Sigmoid colon (tissue), 7 donors: ENCODE measurements around the gene SLC19A1. TPM values are rescaled to one million over a fixed set of nuclear protein-coding genes. Genes with fewer than 3 reads are reported as not detected.

Experiments used
- DNase-seq: peaks from one replicate; pipeline ENCODE4 v3.0.0-alpha.2; 2019
- H3K27ac ChIP-seq, 4 donors: fragments of 200-600 bp; sonication (generic); one replicate each; pipeline ENCODE4 v1.5.1; 2016 to 2019; ENCODE audit warnings: mild to moderate bottlenecking in 1 of 4
- H3K27me3 ChIP-seq, 3 donors: fragments of 200-600 bp; sonication (generic); one replicate each; pipeline ENCODE4 v1.5.1; 2019; ENCODE audit warnings: mild to moderate bottlenecking in 1 of 3
- H3K36me3 ChIP-seq, 4 donors: fragments of 200-600 bp; sonication (generic); one replicate each; pipeline ENCODE4 v1.5.1; 2016 to 2019
- H3K4me1 ChIP-seq, 4 donors: fragments of 200-600 bp; sonication (generic); one replicate each; pipeline ENCODE4 v1.5.1; 2017 to 2019
- H3K4me3 ChIP-seq, 4 donors: fragments of 200-600 bp; sonication (generic); one replicate each; pipeline ENCODE4 v1.5.1; 2017 to 2019; ENCODE audit warnings: mild to moderate bottlenecking in 2 of 4, moderate library complexity in 1 of 4
- H3K9me3 ChIP-seq, 4 donors: fragments of 200-600 bp in 3 of 4; sonication (generic) in 3 of 4; one replicate each; pipeline versions ENCODE4 v1.5.1 to v1.6.1; 2013 to 2019
- EP300 ChIP-seq, 4 donors: sonication (generic); formaldehyde crosslinking; IDR thresholded peaks; one replicate each; pipeline ENCODE4 v1.6.1; 2017; ENCODE audit warnings: antibody characterized with exemption in 4 of 4
- POLR2A ChIP-seq, 2 donors: fragments of 450-650 bp; IDR thresholded peaks; one replicate each; pipeline ENCODE4 v1.6.1; 2016; ENCODE audit warnings: antibody characterized with exemption in 2 of 2, mild to moderate bottlenecking in 2 of 2, moderate library complexity in 2 of 2
- POLR2AphosphoS5 ChIP-seq, 4 donors: sonication (generic); formaldehyde crosslinking; IDR thresholded peaks; one replicate each; pipeline ENCODE4 v1.6.1; 2017; ENCODE audit warnings: antibody characterized with exemption in 4 of 4
- WGBS, 2 donors: extraction: QIAGEN DNeasy Blood & Tissue Kit; methylation state at CpG; one replicate each; pipeline ENCODE4 v1.1.7; 2013; 5-methylcytosine and 5-hydroxymethylcytosine counted together
- intact Hi-C: fragments of 100-400 bp; cut with DNase I; formaldehyde crosslinking; loops from one replicate; pipeline ENCODE4 v1.15.1; 2023
- polyA plus RNA-seq, 3 donors: library from polyadenylated mRNA; stranded (reverse); fragments of 200-250 nt; gene quantifications; one replicate each; pipeline ENCODE4 v1.2.3, GENCODE V29; 2013
- total RNA-seq, 4 donors: library from RNA; depleted of rRNA; stranded (reverse); fragments of >200 nt; gene quantifications; one replicate each; pipeline ENCODE4 v1.1.0, GENCODE V29; 2016
- TF ChIP-seq, protein P1 (sequence below), 4 experiments: fragments of 450-650 bp in 3 of 4; fragments of 200-600 bp in 1 of 4; IDR thresholded peaks; one replicate each; pipeline ENCODE4 v1.5.1; 2016 to 2019; ENCODE audit warnings: antibody characterized with exemption in 4 of 4, mild to moderate bottlenecking in 3 of 4, moderate library complexity in 2 of 4
- donor health status: healthy with polysubstance abuse.
- donor health status: Bipolar disorder and iron deficiency.
- donor health status: healthy.

The SLC19A1 gene
- total and polyA plus RNA-seq, 7 donors: 1.8 to 10.7 (median 2.5) TPM

GRCh38 chr21:45468971-45469272 lies 73.3 kb downstream of the SLC19A1 start:
- Histone ChIP-seq H3K27me3 (no peaks in the 10 kb centered on the region), H3K27ac (peak overlapping the region in 3 of 4 donors; percentile 78 to 82 (median 82)), H3K9me3 (no peaks in the 10 kb centered on the region), H3K4me3 (no peak overlapping the region), H3K4me1 (peaks cover 0 to 43% (median 34%) of the 10 kb centered on the region in 4 donors), H3K36me3 (peaks cover 0 to 8% (median 2%) of the 10 kb centered on the region in 4 donors)
- TF ChIP-seq EP300 (IDR thresholded peaks at IDR 0.05): no peak
- TF ChIP-seq POLR2A (IDR thresholded peaks at IDR 0.05): no peak
- TF ChIP-seq, protein P1, sequence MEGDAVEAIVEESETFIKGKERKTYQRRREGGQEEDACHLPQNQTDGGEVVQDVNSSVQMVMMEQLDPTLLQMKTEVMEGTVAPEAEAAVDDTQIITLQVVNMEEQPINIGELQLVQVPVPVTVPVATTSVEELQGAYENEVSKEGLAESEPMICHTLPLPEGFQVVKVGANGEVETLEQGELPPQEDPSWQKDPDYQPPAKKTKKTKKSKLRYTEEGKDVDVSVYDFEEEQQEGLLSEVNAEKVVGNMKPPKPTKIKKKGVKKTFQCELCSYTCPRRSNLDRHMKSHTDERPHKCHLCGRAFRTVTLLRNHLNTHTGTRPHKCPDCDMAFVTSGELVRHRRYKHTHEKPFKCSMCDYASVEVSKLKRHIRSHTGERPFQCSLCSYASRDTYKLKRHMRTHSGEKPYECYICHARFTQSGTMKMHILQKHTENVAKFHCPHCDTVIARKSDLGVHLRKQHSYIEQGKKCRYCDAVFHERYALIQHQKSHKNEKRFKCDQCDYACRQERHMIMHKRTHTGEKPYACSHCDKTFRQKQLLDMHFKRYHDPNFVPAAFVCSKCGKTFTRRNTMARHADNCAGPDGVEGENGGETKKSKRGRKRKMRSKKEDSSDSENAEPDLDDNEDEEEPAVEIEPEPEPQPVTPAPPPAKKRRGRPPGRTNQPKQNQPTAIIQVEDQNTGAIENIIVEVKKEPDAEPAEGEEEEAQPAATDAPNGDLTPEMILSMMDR (IDR thresholded peaks at IDR 0.05): no peak
- TF ChIP-seq POLR2AphosphoS5 (IDR thresholded peaks at IDR 0.05): no peak
- intact Hi-C loops: no loop called here
- no peak for DNase-seq
- WGBS, 2 donors: 94% methylated on average over 14 of the region's 14 CpGs

DNA sequence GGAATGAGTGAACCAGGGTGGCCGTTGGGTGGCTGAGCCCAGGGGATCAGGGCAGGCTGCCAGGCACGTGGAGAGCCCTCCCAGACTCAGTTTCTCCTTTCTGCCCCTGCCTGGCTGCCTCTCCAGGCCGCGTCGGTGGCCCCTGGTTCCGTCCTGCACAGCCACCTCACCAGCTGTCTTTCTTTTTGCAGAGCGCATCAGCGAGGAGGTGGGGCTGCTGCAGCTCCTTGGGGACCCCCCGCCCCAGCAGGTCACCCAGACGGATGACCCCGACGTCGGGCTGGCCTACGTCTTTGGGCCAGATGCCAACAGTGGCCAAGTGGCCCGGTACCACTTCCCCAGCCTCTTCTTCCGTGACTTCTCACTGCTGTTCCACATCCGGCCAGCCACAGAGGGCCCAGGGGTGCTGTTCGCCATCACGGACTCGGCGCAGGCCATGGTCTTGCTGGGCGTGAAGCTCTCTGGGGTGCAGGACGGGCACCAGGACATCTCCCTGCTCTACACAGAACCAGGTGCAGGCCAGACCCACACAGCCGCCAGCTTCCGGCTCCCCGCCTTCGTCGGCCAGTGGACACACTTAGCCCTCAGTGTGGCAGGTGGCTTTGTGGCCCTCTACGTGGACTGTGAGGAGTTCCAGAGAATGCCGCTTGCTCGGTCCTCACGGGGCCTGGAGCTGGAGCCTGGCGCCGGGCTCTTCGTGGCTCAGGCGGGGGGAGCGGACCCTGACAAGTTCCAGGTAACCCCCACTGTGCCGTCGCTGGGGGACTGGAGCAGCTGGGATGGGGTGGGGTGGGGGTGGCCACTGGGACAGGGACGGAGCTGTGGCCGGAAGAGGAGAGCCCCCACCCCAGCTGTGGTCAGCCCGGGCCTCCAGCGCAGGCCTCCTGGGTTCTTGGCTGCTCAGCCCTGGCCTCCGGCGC lies 73.9 kb downstream of the SLC19A1 start:
- no peak overlapping the region for H3K4me3 ChIP-seq
- H3K27ac ChIP-seq: peak overlapping the region in 3 of 4 donors; percentile 78 to 82 (median 82)
- no peaks in the 10 kb centered on the region for H3K27me3 ChIP-seq
- peaks cover 0 to 8% (median 2%) of the 10 kb centered on the region in 4 donors for H3K36me3 ChIP-seq
- intact Hi-C loops: no loop called here
- no peaks in the 10 kb centered on the region for H3K9me3 ChIP-seq
- H3K4me1 ChIP-seq: peaks cover 0 to 43% (median 34%) of the 10 kb centered on the region in 4 donors
- WGBS, 2 donors: 90 to 92% methylated on average over 45 of the region's 45 CpGs
- no peak for DNase-seq
- no peak for TF ChIP-seq POLR2AphosphoS5 (IDR thresholded peaks at IDR 0.05)
- TF ChIP-seq, protein P1 (IDR thresholded peaks at IDR 0.05): no peak
- TF ChIP-seq POLR2A (IDR thresholded peaks at IDR 0.05): no peak
- no peak for TF ChIP-seq EP300 (IDR thresholded peaks at IDR 0.05)

DNA sequence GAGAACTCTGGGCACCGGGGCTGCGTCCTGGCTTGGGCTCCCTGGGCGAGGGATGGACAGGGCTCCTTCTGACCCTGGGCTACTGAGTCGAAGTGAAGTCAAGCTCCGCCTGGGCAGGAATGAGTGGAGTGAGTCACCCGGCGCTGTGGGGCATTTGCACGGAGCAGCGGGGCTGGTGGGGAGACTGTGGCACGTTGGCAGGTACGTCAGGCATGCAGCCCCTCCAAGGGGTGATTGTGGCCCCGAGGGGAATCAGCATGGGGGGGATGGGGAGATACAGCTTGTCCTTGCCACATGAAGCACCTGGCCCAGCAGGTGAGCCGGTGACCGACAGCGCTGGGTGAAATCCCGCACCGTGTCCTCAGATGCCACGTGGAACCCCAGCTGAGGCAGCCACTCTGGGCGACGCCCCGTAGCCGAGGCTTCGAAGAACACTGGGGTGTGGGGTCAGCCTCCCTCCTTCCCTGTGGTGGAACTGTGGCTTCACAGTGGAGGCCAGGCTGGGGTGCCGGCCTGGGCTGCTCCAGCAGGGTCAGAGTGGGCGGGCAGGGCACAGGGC lies 74.9 kb downstream of the SLC19A1 start:
- intact Hi-C loops: no loop called here
- peaks cover 0 to 36% (median 26%) of the 10 kb centered on the region in 4 donors for H3K4me1 ChIP-seq
- WGBS, 2 donors: 78 to 89% methylated on average over 25 of the region's 25 CpGs
- H3K4me3 ChIP-seq: no peak overlapping the region
- no peaks in the 10 kb centered on the region for H3K27me3 ChIP-seq
- H3K36me3 ChIP-seq: peaks cover 0 to 8% (median 2%) of the 10 kb centered on the region in 4 donors
- no peak for DNase-seq
- H3K27ac ChIP-seq: peak overlapping the region in 3 of 4 donors; percentile 7 to 56 (median 19)
- no peak for TF ChIP-seq POLR2A (IDR thresholded peaks at IDR 0.05)
- no peak for TF ChIP-seq POLR2AphosphoS5 (IDR thresholded peaks at IDR 0.05)
- no peak for TF ChIP-seq EP300 (IDR thresholded peaks at IDR 0.05)
- TF ChIP-seq, protein P1 (IDR thresholded peaks at IDR 0.05): no peak
- no peaks in the 10 kb centered on the region for H3K9me3 ChIP-seq

- WGBS, 2 donors: 85 to 90% methylated on average over 30 of the region's 30 CpGs
- TF ChIP-seq, protein P1 (IDR thresholded peaks at IDR 0.05): no peak
- H3K4me1 ChIP-seq: peaks cover 0 to 29% (median 19%) of the 10 kb centered on the region in 4 donors
- intact Hi-C loops: no loop called here
- no peaks in the 10 kb centered on the region for H3K27me3 ChIP-seq
- no peak overlapping the region for H3K4me3 ChIP-seq
- DNase-seq: peak; percentile 32
- peaks cover 0 to 2% (median 0%) of the 10 kb centered on the region in 4 donors for H3K9me3 ChIP-seq
- H3K36me3 ChIP-seq: peaks cover 0 to 8% (median 2%) of the 10 kb centered on the region in 4 donors
- peak overlapping the region in 3 of 4 donors; percentile 7 to 56 (median 26) for H3K27ac ChIP-seq
Observed at GRCh38 chr21:45466330-45467220, 75.7 kb downstream of the SLC19A1 start.
